EL (cell line): Measurements from ENCODE around the gene AP5B1.
"Not testable (repeated sequence)": the region's sequence is repeated elsewhere in the genome, so short reads cannot be mapped to it uniquely, and the experiment has no call there.

Experiments
- DNase-seq: peaks from one replicate; pipeline ENCODE4 v3.0.0-alpha.2; 2016

Gene AP5B1

DNA sequence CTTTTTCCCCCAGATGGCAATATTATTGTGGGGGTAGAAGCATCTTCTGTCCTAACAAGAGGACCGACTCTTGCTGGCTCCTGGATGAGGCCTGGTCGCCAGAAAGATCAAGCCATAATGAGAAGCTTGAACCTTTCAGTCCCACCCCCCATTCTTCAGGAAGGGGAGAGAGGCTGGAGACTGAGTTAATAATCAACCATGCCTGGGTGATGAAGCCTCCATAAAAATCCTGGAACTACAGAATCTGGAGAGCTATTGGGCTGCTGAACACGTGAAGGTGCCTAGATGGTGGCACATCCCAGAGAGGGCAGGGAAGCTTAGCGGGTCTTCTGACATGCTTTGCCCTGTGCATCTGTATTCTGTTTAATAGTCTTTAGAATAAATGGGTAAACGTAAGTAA is 16.3 kb downstream of the AP5B1 start:
- no peak for DNase-seq

DNA sequence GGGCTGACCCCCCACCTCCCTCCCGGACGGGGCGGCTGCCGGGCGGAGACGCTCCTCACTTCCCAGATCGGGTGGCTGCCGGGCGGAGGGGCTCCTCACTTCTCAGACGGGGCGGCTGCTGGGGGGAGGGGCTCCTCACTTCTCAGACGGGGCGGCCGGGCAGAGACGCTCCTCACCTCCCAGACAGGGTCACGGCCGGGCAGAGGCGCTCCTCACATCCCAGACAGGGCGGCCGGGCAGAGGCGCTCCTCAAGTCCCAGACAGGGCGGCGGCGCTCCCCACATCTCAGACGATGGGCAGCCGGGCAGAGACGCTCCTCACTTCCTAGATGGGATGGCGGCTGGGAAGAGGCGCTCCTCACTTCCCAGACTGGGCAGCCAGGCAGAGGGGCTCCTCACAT is 18.0 kb downstream of the AP5B1 start:
- not testable (repeated sequence) for DNase-seq

DNA sequence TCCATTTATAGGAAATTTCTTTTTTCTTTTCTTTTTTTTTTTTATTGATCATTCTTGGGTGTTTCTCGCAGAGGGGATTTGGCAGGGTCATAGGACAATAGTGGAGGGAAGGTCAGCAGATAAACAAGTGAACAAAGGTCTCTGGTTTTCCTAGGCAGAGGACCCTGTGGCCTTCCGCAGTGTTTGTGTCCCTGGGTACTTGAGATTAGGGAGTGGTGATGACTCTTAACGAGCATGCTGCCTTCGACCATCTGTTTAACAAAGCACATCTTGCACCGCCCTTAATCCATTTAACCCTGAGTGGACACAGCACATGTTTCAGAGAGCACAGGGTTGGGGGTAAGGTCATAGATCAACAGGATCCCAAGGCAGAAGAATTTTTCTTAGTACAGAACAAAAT is 18.6 kb downstream of the AP5B1 start:
- DNase-seq, result not testable (repeated sequence)

DNA sequence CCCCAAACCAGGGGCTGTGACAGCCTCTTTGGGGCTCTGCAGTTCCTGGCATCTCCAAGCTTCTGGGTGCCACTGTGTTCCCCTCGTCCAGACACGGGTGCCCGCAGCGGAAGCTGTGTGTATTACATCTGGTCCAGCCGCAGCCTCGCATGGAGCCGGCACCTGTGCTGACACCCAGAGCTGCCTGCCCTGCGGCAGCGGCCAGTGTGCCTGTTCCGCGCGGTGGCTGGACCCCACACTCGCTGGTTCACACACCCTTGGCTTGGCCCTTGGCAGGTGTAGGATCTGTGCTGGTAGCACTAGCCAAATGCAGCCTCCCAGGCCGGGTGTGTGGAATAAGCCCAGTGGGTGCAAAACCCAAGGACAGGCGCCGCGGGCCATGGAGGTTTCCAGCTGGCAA is 35.7 kb downstream of the AP5B1 start:
- no peak for DNase-seq

DNA sequence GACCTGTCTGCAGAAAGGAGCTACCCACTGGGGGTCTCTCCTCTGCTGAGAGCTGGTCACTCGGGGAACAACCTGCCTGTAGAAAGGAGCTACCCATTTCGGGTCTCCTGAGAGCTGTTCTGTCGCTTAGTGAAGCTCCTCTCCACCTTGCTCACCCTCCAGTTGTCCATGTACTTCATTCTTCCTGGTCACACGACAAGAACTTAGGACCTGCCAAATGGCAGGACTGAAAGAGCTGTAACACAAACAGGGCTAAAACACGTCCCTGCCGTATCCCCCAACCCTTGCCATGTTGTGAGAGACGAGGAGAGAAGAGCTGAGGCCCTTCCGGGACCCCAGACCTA is 36.1 kb downstream of the AP5B1 start:
- DNase-seq, result no peak

DNA sequence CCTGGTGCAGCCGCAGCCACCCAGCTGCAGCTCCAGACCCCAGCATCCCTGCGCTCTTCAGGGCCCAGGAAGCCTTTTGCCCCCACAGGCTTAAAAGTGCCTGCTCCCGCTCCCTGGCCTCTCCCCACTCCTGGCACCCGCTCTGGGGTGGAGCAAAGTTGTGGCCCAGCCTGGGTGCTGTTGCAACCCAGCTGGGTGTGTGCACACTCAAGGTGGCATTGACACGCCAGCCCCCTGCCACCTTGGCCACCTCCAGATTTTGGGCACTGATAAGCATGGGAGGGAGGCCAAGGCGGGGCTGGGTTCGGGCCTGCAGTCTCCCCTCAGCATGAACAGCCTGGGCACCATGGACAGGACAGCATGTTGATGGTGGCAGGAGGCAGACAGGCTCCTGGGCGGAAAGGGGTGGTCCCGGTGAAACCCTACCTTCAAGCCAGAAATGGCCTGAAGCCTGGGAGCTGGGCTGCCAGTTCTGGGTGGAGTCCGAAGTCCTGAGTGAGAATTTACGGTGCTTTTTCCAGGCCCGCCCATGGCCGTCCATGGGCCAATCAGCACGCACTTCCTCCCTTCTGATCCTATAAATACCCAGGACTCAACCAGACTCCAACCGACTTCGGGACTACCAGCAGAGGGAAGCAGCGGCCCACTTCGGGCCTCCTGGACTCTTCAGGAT is 36.6 kb downstream of the AP5B1 start:
- DNase-seq, result peak; percentile 28

DNA sequence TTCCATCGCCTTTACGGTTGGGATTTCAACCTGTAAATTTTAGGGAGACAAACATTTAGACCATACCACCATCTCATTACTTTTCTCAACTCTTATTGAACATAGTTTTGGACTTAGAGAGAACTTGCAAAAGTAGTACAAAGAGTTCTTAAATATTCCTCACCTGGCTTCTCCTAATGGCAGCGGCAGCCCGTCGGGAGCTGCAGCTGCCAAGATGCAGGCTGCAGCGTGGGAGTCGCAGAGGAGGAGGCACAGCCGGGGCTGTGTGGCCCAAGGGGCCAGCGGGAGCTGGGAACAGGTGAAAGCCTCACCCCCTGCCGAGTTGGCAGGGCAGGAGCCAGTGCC is 37.1 kb downstream of the AP5B1 start:
- no peak for DNase-seq

DNA sequence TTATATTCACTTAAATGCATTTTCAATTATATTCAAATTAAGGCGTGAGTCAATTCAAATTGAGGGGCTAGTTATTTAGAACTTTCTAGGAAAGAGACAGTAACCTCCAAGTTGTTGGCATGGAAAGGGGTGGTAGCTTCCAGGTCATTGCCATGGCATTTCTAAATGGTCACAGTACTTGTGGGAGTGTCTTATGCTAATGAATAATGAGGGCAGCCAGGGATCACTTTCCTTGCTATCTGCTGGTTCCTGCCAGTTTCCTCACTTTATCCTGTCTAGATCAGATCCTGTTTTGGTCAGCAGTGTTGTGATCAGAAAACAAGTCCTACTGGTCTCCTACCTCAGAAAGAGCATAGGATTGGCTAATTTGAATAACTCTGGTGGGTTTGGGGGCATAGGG is 38.4 kb downstream of the AP5B1 start:
- DNase-seq, result no peak

DNA sequence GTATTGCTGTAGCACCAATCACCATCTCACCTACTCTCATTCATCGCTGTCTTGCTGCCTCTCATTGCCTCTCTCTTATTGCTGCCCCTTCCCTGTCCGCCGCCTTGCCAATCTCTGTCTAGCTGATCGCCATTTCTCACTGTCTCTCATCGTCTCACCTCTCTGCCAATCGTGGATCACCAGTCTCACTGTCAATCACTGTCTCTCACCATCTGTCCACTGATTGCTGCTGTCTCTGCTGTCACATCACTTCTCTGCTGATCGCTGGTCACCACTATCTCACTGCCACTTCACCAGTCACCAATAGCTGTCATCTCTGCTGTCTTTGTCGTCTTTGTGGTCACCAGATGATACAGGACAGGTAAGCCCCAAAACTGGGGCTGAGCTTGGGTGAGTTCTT is 39.6 kb downstream of the AP5B1 start:
- DNase-seq, result no peak

DNA sequence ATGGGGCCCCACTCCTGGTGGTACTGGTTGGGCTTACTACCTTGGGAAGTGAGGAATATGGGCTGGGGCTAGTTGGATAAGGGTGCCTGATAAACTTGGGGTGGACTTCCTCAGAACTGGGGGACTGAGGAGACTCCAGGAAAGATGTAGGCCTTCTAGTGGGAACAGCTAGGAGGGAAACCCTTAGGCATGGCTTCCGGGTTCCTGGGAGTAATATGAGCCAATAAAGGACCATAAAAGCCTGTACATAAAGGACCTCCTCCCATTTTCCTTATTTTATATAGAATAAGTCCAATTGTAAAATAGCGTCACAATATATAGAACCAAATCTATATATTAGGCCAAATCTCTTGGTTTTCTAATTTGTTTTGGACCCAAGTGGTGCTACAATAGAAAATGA is 41.8 kb downstream of the AP5B1 start:
- no peak for DNase-seq

DNA sequence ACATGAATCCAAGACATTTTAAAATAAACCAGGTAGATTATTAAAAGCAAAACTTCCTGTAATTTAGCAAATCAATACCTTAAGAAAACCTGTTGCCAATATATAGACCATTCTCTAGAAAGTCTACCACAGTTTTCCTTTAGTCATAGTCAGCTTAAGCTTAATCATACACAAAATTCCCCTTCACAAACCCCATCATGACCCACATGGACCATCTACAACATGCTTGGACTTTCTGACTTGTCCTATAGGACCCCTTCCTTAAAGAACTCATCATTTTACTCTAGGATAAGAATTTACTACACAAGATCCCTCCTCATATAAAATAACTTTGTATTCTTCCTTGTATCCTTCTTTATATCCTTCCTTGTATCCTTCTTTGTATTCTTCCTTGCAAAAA is 44.0 kb downstream of the AP5B1 start:
- DNase-seq, result no peak

DNA sequence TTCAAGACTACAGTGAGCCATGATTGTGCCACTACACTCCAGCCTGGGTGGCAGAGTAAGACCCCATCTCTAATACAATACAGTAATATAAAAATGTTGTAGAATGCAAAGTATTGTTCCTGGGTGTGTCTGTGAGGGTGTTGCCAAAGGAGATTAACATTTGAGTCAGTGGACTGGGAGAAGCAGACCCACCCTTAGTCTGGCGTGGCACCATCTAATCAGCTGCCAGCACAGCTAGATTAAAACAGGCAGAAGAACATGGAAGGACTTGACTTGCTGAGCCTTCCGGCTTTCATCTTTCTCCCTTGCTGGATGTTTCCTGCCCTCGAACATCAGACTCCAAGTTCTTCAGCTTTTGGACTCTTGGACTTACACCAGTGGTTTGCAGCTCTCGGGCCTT is 45.7 kb downstream of the AP5B1 start:
- DNase-seq, result not testable (repeated sequence)

DNA sequence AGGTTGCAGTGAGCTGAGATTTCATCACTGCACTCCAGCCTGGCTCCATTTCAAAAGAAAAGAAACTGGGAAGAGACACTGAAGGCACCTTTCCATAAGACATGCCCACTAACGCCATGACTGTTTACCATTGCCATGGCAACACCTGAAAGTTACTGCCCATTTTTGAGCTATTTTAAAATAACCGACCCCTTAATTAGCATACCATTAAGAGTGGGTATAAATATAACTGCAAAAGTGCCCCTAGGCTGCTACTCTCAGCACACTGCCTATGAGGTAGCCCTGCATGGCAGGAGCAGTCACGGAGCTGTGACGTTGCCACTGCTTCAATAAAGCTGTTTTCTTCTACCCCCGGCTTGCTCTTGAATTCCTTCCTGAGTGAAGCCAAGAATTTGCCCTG is 50.3 kb downstream of the AP5B1 start:
- no peak for DNase-seq

DNA sequence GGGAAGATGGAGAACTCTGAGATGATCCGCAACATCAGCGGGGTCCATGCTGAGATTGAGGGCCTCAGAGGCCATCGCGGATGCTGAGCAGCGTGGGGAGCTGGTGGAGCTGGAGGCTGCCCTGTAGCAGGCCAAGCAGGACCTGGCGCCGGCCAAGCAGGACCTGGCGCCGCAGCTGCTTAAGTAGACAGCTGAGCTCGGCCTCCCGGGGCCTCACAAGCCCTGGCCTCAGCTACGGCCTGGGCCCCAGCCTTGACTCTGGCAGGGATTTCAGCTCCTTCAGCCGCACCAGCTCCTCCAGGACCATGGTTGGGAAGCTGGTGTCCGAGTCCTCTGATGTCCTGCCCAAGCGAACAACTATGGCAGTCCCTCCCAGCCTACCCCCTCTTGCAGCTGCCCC is 52.9 kb downstream of the AP5B1 start:
- no peak for DNase-seq

DNA sequence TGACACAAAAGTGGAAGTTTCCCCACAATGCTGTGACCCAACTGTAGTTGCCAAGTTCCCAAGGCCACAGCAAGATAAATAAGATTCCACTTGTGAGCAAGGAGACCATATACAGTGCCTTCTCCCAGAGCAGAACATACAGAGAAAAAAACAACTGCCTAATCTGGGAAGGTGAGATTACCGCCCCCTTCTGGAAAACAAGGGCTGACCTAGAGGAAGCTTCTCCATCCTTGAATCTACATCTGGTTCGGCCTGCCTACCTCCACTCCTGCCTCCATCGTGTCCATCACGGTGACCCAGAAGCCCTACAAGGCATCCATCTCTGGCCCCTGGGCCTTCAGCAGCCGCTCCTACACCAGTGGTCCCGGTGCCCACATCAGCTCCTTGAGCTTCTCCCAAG is 54.1 kb downstream of the AP5B1 start:
- DNase-seq, result no peak
